Measurements from ENCODE around the gene ARHGEF16.

The ARHGEF16 gene

DNA sequence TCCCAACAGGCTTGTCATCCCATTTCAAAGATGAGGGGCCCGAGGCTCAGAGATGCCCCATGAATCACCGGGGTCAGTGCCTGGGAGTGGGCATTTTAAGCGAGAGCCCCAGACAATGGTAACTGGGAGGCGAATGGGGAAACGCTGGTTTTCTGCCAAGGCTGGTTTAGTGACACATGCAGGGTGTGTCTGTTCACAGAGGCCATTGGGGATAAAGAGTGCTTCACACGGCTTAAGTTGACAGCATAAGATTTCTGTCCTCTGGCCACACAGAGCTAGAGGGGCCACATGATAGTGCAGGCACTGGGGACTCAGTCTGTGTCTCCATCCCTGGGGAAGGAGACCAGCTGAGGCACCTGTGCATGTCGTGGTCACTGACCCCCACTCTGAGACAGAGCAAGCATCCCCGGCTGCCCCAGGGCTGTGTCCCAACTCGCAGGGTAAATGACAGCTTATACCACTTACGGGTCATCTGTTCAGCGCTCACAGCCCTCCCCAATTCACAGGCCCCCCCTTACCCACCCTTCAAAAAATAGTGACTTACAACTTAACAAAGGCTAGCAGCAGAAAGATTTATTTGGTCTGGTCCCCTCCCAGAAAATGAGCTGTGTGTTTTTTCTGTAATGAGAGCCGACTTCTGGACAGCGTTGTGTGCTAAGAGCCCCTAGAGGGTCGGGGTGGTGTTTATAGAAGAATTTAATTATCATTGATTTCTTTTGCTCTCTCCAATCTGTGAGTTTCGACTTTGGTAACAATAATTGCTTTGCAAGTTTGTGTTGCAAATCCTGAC is 34.9 kb upstream of the ARHGEF16 start (continued):
- TF ChIP-seq ZNF664 (tag by site-specific recombination; IDR thresholded peaks at IDR 0.05) (no peak), ZSCAN16 (tag by site-specific recombination; IDR thresholded peaks at IDR 0.05) (peak; percentile 71; the same call in 1 of the 2 replicates), FEZF1 (tag by site-specific recombination; IDR thresholded peaks at IDR 0.05) (peak; percentile 96), REPIN1 (tag by site-specific recombination; IDR thresholded peaks at IDR 0.05; ENCODE audit: low read depth) (no peak), SCRT2 (tag by site-specific recombination; IDR thresholded peaks at IDR 0.05) (no peak), ZNF560 (tag by site-specific recombination; IDR thresholded peaks at IDR 0.05; ENCODE audit: borderline replicate concordance) (no peak), ZNF324 (tag by site-specific recombination; IDR thresholded peaks at IDR 0.05) (no peak), ZNF530 (tag by site-specific recombination; IDR thresholded peaks at IDR 0.05; ENCODE audit: low read depth) (no peak), ZNF114 (tag by site-specific recombination; IDR thresholded peaks at IDR 0.05) (no peak), ZNF629 (tag by site-specific recombination; IDR thresholded peaks at IDR 0.05) (peak; percentile 67; the same call in 1 of the 2 replicates), ZNF157 (tag by site-specific recombination; IDR thresholded peaks at IDR 0.05) (no peak), KLF10 (tag by site-specific recombination; IDR thresholded peaks at IDR 0.05) (peak; percentile 84), ZFP37 (tag by site-specific recombination; IDR thresholded peaks at IDR 0.05) (no peak), OVOL3 (tag by site-specific recombination; IDR thresholded peaks at IDR 0.05) (peak; percentile 73), SCRT1 (tag by site-specific recombination; IDR thresholded peaks at IDR 0.05; ENCODE audit: borderline replicate concordance) (no peak), ZNF610 (tag by site-specific recombination; IDR thresholded peaks at IDR 0.05; ENCODE audit: borderline replicate concordance) (peak; percentile 62; the same call in 1 of the 2 replicates), ZFP3 (tag by site-specific recombination; IDR thresholded peaks at IDR 0.05; ENCODE audit: low read depth) (no peak), ZNF621 (tag by site-specific recombination; IDR thresholded peaks at IDR 0.05) (no peak), ZNF366 (tag by site-specific recombination; conservative IDR thresholded peaks at IDR 0.05) (peak; percentile 51; the same call in 1 of the 2 replicates), PRDM1 (tag by site-specific recombination; IDR thresholded peaks at IDR 0.05) (no peak), ZNF791 (tag by site-specific recombination; IDR thresholded peaks at IDR 0.05) (no peak), ZNF707 (tag by site-specific recombination; IDR thresholded peaks at IDR 0.05) (no peak), GLI2 (tag by site-specific recombination; IDR thresholded peaks at IDR 0.05; ENCODE audit: borderline replicate concordance, low read depth) (peak; percentile 91; the same call in 1 of the 2 replicates), WT1 (tag by site-specific recombination; IDR thresholded peaks at IDR 0.05) (peak; percentile 87)
- TF ChIP-seq, protein P1, sequence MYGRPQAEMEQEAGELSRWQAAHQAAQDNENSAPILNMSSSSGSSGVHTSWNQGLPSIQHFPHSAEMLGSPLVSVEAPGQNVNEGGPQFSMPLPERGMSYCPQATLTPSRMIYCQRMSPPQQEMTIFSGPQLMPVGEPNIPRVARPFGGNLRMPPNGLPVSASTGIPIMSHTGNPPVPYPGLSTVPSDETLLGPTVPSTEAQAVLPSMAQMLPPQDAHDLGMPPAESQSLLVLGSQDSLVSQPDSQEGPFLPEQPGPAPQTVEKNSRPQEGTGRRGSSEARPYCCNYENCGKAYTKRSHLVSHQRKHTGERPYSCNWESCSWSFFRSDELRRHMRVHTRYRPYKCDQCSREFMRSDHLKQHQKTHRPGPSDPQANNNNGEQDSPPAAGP (tag by site-specific recombination; IDR thresholded peaks at IDR 0.05): peak; percentile 97; the same call in 1 of the 2 replicates
- TF ChIP-seq, protein P2, sequence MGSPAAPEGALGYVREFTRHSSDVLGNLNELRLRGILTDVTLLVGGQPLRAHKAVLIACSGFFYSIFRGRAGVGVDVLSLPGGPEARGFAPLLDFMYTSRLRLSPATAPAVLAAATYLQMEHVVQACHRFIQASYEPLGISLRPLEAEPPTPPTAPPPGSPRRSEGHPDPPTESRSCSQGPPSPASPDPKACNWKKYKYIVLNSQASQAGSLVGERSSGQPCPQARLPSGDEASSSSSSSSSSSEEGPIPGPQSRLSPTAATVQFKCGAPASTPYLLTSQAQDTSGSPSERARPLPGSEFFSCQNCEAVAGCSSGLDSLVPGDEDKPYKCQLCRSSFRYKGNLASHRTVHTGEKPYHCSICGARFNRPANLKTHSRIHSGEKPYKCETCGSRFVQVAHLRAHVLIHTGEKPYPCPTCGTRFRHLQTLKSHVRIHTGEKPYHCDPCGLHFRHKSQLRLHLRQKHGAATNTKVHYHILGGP (tag by site-specific recombination; IDR thresholded peaks at IDR 0.05): no peak
- TF ChIP-seq, protein P3, sequence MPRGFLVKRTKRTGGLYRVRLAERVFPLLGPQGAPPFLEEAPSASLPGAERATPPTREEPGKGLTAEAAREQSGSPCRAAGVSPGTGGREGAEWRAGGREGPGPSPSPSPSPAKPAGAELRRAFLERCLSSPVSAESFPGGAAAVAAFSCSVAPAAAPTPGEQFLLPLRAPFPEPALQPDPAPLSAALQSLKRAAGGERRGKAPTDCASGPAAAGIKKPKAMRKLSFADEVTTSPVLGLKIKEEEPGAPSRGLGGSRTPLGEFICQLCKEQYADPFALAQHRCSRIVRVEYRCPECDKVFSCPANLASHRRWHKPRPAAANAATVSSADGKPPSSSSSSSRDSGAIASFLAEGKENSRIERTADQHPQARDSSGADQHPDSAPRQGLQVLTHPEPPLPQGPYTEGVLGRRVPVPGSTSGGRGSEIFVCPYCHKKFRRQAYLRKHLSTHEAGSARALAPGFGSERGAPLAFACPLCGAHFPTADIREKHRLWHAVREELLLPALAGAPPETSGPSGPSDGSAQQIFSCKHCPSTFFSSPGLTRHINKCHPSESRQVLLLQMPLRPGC (tag by site-specific recombination; IDR thresholded peaks at IDR 0.05): peak; percentile 58; the same call in 1 of the 2 replicates
- TF ChIP-seq, protein P4, sequence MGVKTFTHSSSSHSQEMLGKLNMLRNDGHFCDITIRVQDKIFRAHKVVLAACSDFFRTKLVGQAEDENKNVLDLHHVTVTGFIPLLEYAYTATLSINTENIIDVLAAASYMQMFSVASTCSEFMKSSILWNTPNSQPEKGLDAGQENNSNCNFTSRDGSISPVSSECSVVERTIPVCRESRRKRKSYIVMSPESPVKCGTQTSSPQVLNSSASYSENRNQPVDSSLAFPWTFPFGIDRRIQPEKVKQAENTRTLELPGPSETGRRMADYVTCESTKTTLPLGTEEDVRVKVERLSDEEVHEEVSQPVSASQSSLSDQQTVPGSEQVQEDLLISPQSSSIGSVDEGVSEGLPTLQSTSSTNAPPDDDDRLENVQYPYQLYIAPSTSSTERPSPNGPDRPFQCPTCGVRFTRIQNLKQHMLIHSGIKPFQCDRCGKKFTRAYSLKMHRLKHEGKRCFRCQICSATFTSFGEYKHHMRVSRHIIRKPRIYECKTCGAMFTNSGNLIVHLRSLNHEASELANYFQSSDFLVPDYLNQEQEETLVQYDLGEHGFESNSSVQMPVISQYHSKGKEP (tag by site-specific recombination; IDR thresholded peaks at IDR 0.05): peak; percentile 84
- TF ChIP-seq, protein P5, sequence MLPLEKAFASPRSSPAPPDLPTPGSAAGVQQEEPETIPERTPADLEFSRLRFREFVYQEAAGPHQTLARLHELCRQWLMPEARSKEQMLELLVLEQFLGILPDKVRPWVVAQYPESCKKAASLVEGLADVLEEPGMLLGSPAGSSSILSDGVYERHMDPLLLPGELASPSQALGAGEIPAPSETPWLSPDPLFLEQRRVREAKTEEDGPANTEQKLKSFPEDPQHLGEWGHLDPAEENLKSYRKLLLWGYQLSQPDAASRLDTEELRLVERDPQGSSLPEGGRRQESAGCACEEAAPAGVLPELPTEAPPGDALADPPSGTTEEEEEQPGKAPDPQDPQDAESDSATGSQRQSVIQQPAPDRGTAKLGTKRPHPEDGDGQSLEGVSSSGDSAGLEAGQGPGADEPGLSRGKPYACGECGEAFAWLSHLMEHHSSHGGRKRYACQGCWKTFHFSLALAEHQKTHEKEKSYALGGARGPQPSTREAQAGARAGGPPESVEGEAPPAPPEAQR (tag by site-specific recombination; IDR thresholded peaks at IDR 0.05): no peak
